ENCODE results near the gene CACNA1C.

Gene CACNA1C

GRCh38 chr12:2142068-2142467, 89.3 kb downstream of the CACNA1C start:
- no peak for DNase-seq

- DNase-seq = no peak
Observed at GRCh38 chr12:2144951-2145350, 92.2 kb downstream of the CACNA1C start.

- DNase-seq = no peak
Observed at GRCh38 chr12:2145433-2145998, 92.7 kb downstream of the CACNA1C start.

GRCh38 chr12:2147335-2147734, 94.5 kb downstream of the CACNA1C start:
- DNase-seq = no peak

GRCh38 chr12:2149091-2149490, 96.3 kb downstream of the CACNA1C start:
- no peak for DNase-seq

GRCh38 chr12:2150833-2151232, 98.0 kb downstream of the CACNA1C start:
- DNase-seq = no peak

GRCh38 chr12:2151391-2151790, 98.6 kb downstream of the CACNA1C start:
- no peak for DNase-seq

- DNase-seq = no peak
Observed at GRCh38 chr12:2152134-2152533, 99.3 kb downstream of the CACNA1C start.

- no peak for DNase-seq
Observed at GRCh38 chr12:2154050-2154449, 101.3 kb downstream of the CACNA1C start.

- no peak for DNase-seq
Observed at GRCh38 chr12:2154521-2154920, 101.7 kb downstream of the CACNA1C start.

GRCh38 chr12:2156333-2156732, 103.5 kb downstream of the CACNA1C start:
- no peak for DNase-seq

GRCh38 chr12:2160043-2160442, 107.3 kb downstream of the CACNA1C start:
- no peak for DNase-seq

- DNase-seq = no peak
Observed at GRCh38 chr12:2161473-2161872, 108.7 kb downstream of the CACNA1C start.

GRCh38 chr12:2163177-2163941, 110.6 kb downstream of the CACNA1C start:
- DNase-seq = no peak

- DNase-seq = no peak
Observed at GRCh38 chr12:2165021-2165420, 112.2 kb downstream of the CACNA1C start.

GRCh38 chr12:2165927-2166326, 113.1 kb downstream of the CACNA1C start:
- no peak for DNase-seq

GRCh38 chr12:2166696-2167095, 113.9 kb downstream of the CACNA1C start:
- DNase-seq = no peak

- no peak for DNase-seq
Observed at GRCh38 chr12:2167231-2167630, 114.4 kb downstream of the CACNA1C start.

GRCh38 chr12:2168808-2169207, 116.0 kb downstream of the CACNA1C start:
- no peak for DNase-seq

GRCh38 chr12:2169489-2169888, 116.7 kb downstream of the CACNA1C start:
- DNase-seq = no peak

GRCh38 chr12:2169940-2170339, 117.2 kb downstream of the CACNA1C start:
- no peak for DNase-seq

GRCh38 chr12:2170376-2170775, 117.6 kb downstream of the CACNA1C start:
- DNase-seq = no peak

GRCh38 chr12:2171672-2172426, 119.1 kb downstream of the CACNA1C start:
- DNase-seq = no peak
